ENCODE measurements around the gene PGAP3. TPM values are rescaled to one million over a fixed set of nuclear protein-coding genes. Genes with fewer than 3 reads are reported as not detected.
A peak's percentile ranks its signal among the peaks of the same experiment; 100 is the strongest.

Gene PGAP3
- total and polyA plus RNA-seq, 4 donors, result 9.7 to 30.4 (median 25.9) TPM

DNA sequence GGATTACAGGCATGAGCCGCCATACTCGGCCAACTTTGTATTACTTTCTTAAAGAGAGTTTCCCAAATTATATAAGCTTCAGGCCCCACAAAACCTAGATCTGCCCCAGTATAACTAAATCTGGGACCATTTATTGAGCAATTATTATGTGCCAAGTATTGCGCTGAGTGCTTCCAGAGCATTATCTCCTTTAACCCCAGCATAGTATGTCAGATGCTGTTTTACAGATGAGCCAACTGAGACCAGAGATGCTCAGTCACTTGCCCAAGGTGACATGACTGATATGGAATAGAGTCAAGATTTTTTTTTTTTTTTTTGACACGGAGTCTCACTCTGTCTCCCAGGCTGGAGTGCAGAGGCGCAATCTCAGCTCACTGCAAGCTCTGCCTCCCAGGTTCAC lies 10.1 kb upstream of the PGAP3 start:
- H3K4me3 ChIP-seq (ENCODE audit: low read depth, low read length), result no peak overlapping the region
- no peaks in the 10 kb centered on the region for H3K9me3 ChIP-seq (ENCODE audit: control insufficient read depth, insufficient read depth, low read length)
- H3K36me3 ChIP-seq (ENCODE audit: control insufficient read depth, insufficient read depth, low read length), result peaks cover 9% of the 10 kb centered on the region
- peaks cover 22% of the 10 kb centered on the region for H3K27me3 ChIP-seq (ENCODE audit: control insufficient read depth, insufficient read depth, low read length)
- peaks cover 36% of the 10 kb centered on the region for H3K4me1 ChIP-seq (ENCODE audit: control insufficient read depth, insufficient read depth, low read length)
- DNase-seq (ENCODE audit: low read depth in 4 of 6, low spot score in 6 of 6), result no peak
- no peak overlapping the region for H3K27ac ChIP-seq (ENCODE audit: low read depth, low read length)
- WGBS (ENCODE audit: insufficient coverage), result 100% methylated on average over 3 of the region's 5 CpGs

DNA sequence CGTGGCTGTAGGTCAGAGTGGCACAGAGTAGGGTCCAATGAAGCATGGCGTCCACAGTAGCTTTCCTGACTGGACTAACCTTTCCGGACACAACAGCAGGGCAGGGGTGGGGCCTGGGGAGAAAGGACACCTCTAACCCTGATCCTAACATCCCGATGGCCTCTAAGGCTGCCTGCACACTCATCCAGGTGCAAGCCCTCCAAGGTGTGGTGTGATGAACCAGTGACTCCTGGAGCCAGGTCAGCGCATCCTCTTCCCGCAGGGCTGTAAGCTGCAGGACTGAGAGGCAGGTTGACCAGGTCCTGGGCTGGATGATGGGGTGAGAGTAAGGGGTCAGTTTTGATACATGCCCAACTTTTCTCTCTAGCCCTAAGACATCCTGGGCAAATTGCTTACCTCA lies 8.9 kb upstream of the PGAP3 start:
- no peak overlapping the region for H3K27ac ChIP-seq (ENCODE audit: low read depth, low read length)
- H3K36me3 ChIP-seq (ENCODE audit: control insufficient read depth, insufficient read depth, low read length), result peaks cover 9% of the 10 kb centered on the region
- no peak for DNase-seq (ENCODE audit: low read depth in 4 of 6, low spot score in 6 of 6)
- peaks cover 29% of the 10 kb centered on the region for H3K4me1 ChIP-seq (ENCODE audit: control insufficient read depth, insufficient read depth, low read length)
- H3K9me3 ChIP-seq (ENCODE audit: control insufficient read depth, insufficient read depth, low read length), result no peaks in the 10 kb centered on the region
- peaks cover 22% of the 10 kb centered on the region for H3K27me3 ChIP-seq (ENCODE audit: control insufficient read depth, insufficient read depth, low read length)
- WGBS (ENCODE audit: insufficient coverage), result 70% methylated on average over 2 of the region's 6 CpGs
- no peak overlapping the region for H3K4me3 ChIP-seq (ENCODE audit: low read depth, low read length)

DNA sequence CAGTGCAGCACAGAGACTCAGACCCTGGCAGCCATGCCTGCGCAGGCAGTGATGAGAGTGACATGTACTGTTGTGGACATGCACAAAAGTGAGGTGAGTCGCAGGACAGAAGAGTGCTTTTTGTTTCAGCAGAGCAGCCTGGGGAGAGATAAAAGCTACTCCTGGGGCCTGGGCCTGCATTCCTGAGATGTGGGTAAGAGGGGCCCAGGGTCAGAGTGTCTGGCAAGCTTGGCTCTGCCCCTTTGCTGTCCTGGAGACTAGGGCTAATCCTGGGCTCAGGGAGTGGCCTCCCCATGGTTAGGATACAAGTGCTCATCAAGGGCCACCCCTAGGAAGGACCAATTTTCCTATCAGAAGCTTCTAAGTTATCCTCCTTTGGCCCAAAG lies 7.2 kb upstream of the PGAP3 start:
- Histone ChIP-seq H3K4me1 (ENCODE audit: control insufficient read depth, insufficient read depth, low read length) (peaks cover 19% of the 10 kb centered on the region), H3K27ac (ENCODE audit: low read depth, low read length) (peak overlapping the region; percentile 80), H3K9me3 (ENCODE audit: control insufficient read depth, insufficient read depth, low read length) (no peaks in the 10 kb centered on the region), H3K27me3 (ENCODE audit: control insufficient read depth, insufficient read depth, low read length) (peaks cover 11% of the 10 kb centered on the region), H3K36me3 (ENCODE audit: control insufficient read depth, insufficient read depth, low read length) (peaks cover 9% of the 10 kb centered on the region), H3K4me3 (ENCODE audit: low read depth, low read length) (no peak overlapping the region)
- 79% methylated on average over 2 of the region's 2 CpGs for WGBS (ENCODE audit: insufficient coverage)
- no peak for DNase-seq (ENCODE audit: low read depth in 4 of 6, low spot score in 6 of 6)

DNA sequence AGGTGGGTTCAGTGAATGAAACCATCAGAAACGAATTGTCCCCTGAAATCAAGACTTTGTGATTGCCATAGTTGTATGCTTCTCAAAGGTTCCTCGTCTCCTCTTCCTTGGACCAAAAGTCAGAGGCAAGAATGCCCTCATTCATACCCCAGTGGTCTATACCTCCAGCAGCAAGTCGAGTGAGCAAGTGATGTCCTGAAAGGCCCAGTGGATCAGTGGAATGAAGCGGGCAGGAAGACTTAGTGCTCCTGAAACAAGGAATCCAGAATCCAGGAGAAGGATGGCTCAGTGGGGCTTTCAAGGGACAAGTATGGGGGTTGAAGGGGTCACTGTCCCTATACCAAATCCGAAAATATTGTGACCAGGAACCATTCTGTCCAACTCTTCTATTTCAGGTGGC lies 6.7 kb upstream of the PGAP3 start:
- peaks cover 8% of the 10 kb centered on the region for H3K27me3 ChIP-seq (ENCODE audit: control insufficient read depth, insufficient read depth, low read length)
- H3K4me1 ChIP-seq (ENCODE audit: control insufficient read depth, insufficient read depth, low read length), result peaks cover 16% of the 10 kb centered on the region
- DNase-seq (ENCODE audit: low read depth in 4 of 6, low spot score in 6 of 6), result no peak
- no peaks in the 10 kb centered on the region for H3K9me3 ChIP-seq (ENCODE audit: control insufficient read depth, insufficient read depth, low read length)
- 91% methylated on average over 3 of the region's 5 CpGs for WGBS (ENCODE audit: insufficient coverage)
- no peak overlapping the region for H3K27ac ChIP-seq (ENCODE audit: low read depth, low read length)
- H3K4me3 ChIP-seq (ENCODE audit: low read depth, low read length), result no peak overlapping the region
- peaks cover 9% of the 10 kb centered on the region for H3K36me3 ChIP-seq (ENCODE audit: control insufficient read depth, insufficient read depth, low read length)

DNA sequence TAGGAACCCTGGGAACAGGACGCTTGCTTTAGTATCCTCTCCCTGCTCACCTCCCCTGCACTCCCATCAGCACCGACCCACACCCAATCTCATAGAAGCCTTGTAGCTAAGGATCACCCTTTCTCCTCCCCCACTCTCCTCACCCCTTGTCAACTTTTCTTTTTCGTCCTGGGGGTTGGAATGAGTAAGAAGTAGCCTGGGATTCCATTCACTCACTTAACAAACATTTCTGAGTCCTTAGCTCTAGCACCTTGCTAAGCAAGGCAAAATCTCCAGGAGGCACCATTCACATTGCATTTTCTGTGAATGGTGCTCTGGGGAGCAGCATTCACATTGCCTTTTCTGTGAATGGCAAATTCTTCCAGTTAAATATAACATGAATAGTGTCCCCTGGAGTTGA lies 1.1 kb upstream of the PGAP3 start:
- no CpG with 5 or more reads among the region's 3 CpGs for WGBS (ENCODE audit: insufficient coverage)
- no peaks in the 10 kb centered on the region for H3K27me3 ChIP-seq (ENCODE audit: control insufficient read depth, insufficient read depth, low read length)
- peaks cover 11% of the 10 kb centered on the region for H3K36me3 ChIP-seq (ENCODE audit: control insufficient read depth, insufficient read depth, low read length)
- H3K9me3 ChIP-seq (ENCODE audit: control insufficient read depth, insufficient read depth, low read length), result no peaks in the 10 kb centered on the region
- peak overlapping the region; percentile 74 for H3K4me3 ChIP-seq (ENCODE audit: low read depth, low read length)
- DNase-seq (ENCODE audit: low read depth in 4 of 6, low spot score in 6 of 6), result no peak
- H3K27ac ChIP-seq (ENCODE audit: low read depth, low read length), result no peak overlapping the region
- H3K4me1 ChIP-seq (ENCODE audit: control insufficient read depth, insufficient read depth, low read length), result peaks cover 14% of the 10 kb centered on the region

DNA sequence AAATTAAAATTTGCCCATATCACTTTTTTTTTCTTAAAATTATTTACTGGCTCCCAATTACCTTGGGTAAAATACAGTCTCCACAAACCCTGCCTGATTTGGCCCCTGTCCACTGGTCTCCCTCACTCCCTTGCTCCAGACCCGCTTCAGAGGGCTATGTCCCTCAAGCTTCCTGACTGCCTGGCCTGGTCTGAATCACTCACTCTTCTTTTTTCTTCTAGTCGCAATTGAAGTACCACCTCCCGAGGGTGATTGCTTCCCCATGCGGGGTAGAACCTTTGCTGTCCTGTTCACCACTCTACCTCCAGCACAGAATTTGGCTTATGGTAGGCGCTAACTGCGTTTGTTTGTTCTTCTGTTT lies 598 bp upstream of the PGAP3 start:
- H3K9me3 ChIP-seq (ENCODE audit: control insufficient read depth, insufficient read depth, low read length), result no peaks in the 10 kb centered on the region
- H3K27ac ChIP-seq (ENCODE audit: low read depth, low read length), result peak overlapping the region; percentile 94
- no peak for DNase-seq (ENCODE audit: low read depth in 4 of 6, low spot score in 6 of 6)
- no peaks in the 10 kb centered on the region for H3K27me3 ChIP-seq (ENCODE audit: control insufficient read depth, insufficient read depth, low read length)
- H3K4me1 ChIP-seq (ENCODE audit: control insufficient read depth, insufficient read depth, low read length), result peaks cover 14% of the 10 kb centered on the region
- peak overlapping the region; percentile 74 for H3K4me3 ChIP-seq (ENCODE audit: low read depth, low read length)
- peaks cover 14% of the 10 kb centered on the region for H3K36me3 ChIP-seq (ENCODE audit: control insufficient read depth, insufficient read depth, low read length)
- 4% methylated on average over 2 of the region's 6 CpGs for WGBS (ENCODE audit: insufficient coverage)

DNA sequence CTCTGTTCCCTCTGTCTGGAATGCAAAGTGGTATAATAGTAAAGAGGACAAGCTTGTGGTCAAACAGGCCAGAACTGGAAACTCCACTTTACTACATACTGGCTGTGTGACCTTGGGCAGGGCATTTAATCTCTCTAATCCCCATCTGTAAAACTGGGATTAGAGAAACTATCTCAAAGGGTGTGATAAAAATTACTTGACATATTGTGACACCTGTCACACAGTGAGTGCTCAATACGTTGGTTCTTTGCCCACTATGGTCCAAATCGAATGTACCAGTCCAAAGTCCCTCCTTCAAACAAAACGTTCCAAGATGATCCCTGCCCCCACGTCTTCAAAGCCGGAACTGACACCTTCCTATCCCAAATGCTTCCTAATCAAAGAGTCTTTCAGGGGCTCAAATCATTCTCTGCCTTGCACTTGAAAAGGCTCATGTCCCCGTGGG lies 734 bp downstream of the PGAP3 start:
- DNase-seq (ENCODE audit: low read depth in 4 of 6, low spot score in 6 of 6), result no peak
- H3K36me3 ChIP-seq (ENCODE audit: control insufficient read depth, insufficient read depth, low read length), result peaks cover 20% of the 10 kb centered on the region
- H3K27me3 ChIP-seq (ENCODE audit: control insufficient read depth, insufficient read depth, low read length), result no peaks in the 10 kb centered on the region
- 70% methylated on average over 5 of the region's 6 CpGs for WGBS (ENCODE audit: insufficient coverage)
- H3K4me1 ChIP-seq (ENCODE audit: control insufficient read depth, insufficient read depth, low read length), result peaks cover 14% of the 10 kb centered on the region
- H3K4me3 ChIP-seq (ENCODE audit: low read depth, low read length), result peak overlapping the region; percentile 74
- peak overlapping the region; percentile 94 for H3K27ac ChIP-seq (ENCODE audit: low read depth, low read length)
- H3K9me3 ChIP-seq (ENCODE audit: control insufficient read depth, insufficient read depth, low read length), result no peaks in the 10 kb centered on the region

DNA sequence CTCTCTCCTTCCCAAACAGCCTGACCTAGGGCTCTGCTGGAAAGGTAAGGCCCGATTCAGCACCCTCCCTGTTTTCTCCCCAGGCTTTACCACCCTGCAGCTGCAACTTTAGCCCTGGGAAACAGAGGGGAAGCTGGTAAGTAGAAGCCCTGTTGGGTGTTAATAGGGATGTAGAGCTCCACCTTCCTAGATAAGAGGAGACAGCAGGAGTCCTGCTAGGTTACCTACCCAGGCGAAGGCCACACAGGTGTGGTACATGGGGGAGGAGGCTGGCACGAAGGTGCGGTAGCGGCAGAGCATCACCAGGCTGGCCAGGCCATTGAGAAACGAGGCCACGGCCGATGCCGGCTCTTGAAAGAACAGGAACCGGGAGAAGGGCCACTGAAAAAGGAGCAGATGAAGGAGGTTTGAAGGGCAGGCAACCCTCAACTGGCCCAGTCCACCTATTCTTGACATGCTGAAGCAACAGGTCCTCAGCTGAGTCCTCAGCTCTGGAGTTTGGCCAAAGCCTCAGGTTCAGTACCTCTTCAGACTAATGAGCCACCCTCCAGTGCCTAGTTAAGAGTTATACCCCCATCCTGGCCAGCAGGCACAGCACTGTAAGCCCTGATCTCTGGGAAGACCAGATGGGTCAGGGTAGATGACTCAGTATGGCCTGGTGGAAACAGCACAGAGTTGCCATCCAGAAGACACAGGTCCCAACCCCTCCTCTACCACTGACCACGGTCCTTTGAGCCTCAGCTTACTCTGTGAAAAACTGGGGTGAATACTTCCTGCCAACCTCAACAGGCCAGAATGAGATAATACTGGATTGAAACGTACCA lies 3.3 kb downstream of the PGAP3 start:
- no peak overlapping the region for H3K27ac ChIP-seq (ENCODE audit: low read depth, low read length)
- no peak overlapping the region for H3K4me3 ChIP-seq (ENCODE audit: low read depth, low read length)
- peaks cover 32% of the 10 kb centered on the region for H3K36me3 ChIP-seq (ENCODE audit: control insufficient read depth, insufficient read depth, low read length)
- H3K27me3 ChIP-seq (ENCODE audit: control insufficient read depth, insufficient read depth, low read length), result no peaks in the 10 kb centered on the region
- WGBS (ENCODE audit: insufficient coverage), result 94% methylated on average over 9 of the region's 12 CpGs
- peaks cover 14% of the 10 kb centered on the region for H3K4me1 ChIP-seq (ENCODE audit: control insufficient read depth, insufficient read depth, low read length)
- no peak for DNase-seq (ENCODE audit: low read depth in 4 of 6, low spot score in 6 of 6)
- H3K9me3 ChIP-seq (ENCODE audit: control insufficient read depth, insufficient read depth, low read length), result no peaks in the 10 kb centered on the region

DNA sequence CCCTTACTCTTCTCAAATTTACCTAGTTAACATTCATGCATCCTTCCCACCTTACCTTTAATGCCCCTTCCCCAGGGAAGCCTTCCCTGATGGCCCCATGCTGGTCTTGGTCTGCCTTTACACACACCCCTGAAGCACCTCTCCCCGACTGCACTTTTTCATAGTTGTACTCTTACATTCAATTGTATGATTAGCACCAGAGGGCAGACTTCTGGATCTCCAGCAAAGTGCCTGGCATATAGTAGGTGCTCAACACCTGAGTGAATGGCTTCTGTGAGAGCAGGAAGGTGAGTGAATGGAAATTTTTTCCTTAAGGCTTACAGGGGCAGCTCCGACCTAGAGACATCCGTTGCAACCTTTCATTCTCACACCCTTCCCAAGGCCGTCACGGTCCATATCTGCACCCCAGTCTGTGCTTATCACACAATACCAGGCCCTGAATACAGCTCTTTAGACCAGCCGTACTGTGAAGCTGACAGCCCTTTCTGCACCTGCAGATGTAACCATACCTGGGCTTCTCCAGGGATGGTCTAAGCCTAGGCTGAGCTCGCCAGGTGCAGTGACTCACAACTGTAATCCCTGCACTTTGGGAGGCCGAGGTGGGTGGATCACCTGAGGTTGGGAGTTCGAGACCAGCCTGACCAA lies 4.4 kb downstream of the PGAP3 start:
- no peak overlapping the region for H3K27ac ChIP-seq (ENCODE audit: low read depth, low read length)
- WGBS (ENCODE audit: insufficient coverage), result 98% methylated on average over 7 of the region's 9 CpGs
- no peak overlapping the region for H3K4me3 ChIP-seq (ENCODE audit: low read depth, low read length)

More for the DNA sequence above, 4.4 kb downstream of the PGAP3 start:
- peaks cover 8% of the 10 kb centered on the region for H3K4me1 ChIP-seq (ENCODE audit: control insufficient read depth, insufficient read depth, low read length)
- DNase-seq (ENCODE audit: low read depth in 4 of 6, low spot score in 6 of 6), result no peak
- no peaks in the 10 kb centered on the region for H3K9me3 ChIP-seq (ENCODE audit: control insufficient read depth, insufficient read depth, low read length)
- H3K27me3 ChIP-seq (ENCODE audit: control insufficient read depth, insufficient read depth, low read length), result no peaks in the 10 kb centered on the region
- peaks cover 39% of the 10 kb centered on the region for H3K36me3 ChIP-seq (ENCODE audit: control insufficient read depth, insufficient read depth, low read length)

All from spinal cord (tissue), 10 donors.